HG02870 (cell line): ENCODE measurements around the gene KRTAP12-3.
"Not testable (repeated sequence)": the region's sequence is repeated elsewhere in the genome, so short reads cannot be mapped to it uniquely, and the experiment has no call there.

Source experiments
- ATAC-seq: cut with Tn5 transposase; IDR thresholded peaks from one replicate; pipeline ENCODE4 v1.9.1; 2021; ENCODE audit warnings: mild to moderate bottlenecking, moderate library complexity; ENCODE audit not compliant: unreplicated experiment

Gene KRTAP12-3

DNA sequence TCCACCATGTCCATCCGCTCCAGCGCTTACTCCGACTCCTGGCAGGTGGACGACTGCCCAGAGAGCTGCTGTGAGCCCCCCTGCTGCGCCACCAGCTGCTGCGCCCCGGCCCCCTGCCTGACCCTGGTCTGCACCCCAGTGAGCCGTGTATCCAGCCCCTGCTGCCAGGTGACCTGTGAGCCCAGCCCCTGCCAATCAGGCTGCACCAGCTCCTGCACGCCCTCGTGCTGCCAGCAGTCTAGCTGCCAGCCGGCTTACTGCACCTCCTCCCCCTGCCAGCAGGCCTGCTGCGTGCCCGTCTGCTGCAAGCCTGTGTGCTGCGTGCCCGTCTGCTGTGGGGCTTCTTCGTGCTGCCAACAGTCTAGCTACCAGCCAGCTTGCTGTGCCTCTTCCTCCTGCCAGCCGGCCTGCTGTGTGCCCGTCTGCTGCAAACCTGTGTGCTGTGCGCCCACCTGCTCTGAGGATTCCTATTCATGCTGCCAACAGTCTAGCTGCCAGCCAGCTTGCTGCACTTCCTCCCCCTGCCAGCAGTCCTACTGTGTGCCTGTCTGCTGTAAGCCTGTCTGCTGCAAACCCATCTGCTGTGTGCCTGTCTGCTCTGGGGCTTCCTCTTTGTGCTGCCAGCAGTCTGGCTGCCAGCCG, 30.4 kb upstream of the KRTAP12-3 start:
- ATAC-seq = not testable (repeated sequence)

DNA sequence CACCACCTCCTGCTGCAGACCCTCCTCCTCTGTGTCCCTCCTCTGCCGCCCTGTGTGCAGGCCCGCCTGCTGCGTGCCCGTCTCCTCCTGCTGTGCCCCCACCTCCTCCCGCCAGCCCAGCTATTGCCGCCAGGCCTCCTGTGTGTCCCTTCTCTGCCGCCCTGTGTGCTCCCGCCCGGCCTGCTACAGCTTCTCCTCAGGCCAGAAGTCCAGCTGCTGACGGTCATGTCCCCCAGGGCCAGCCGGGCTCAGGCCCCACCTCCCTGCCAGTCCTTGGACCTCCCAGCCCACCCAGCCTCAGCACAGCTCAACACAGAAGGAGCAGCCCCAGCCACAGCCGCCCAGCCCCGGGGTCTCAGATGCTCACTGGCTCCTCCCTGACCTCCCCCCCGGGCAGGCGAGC, 29.9 kb upstream of the KRTAP12-3 start:
- not testable (repeated sequence) for ATAC-seq

GRCh38 chr21:44628707-44629391, 28.9 kb upstream of the KRTAP12-3 start:
- no peak for ATAC-seq

DNA sequence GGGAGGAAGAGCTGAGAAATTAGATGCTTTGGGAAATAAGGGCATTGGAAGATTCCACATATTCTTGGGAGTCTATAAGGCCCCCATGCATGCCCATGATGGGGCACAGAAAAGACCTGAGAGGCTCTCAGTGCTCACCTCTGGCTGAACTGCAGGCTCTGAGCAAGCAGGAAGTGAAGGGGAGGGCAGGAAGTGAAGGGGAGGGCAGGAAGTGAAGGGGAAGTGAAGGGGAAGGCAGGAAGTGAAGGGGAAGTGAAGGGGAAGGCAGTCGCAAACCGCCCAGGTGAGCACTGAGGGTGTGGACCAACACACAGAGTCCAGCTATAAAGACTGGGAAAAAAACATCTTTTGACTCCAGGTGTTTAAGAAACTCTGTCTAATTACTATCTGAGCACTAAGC, 27.3 kb upstream of the KRTAP12-3 start:
- no peak for ATAC-seq

DNA sequence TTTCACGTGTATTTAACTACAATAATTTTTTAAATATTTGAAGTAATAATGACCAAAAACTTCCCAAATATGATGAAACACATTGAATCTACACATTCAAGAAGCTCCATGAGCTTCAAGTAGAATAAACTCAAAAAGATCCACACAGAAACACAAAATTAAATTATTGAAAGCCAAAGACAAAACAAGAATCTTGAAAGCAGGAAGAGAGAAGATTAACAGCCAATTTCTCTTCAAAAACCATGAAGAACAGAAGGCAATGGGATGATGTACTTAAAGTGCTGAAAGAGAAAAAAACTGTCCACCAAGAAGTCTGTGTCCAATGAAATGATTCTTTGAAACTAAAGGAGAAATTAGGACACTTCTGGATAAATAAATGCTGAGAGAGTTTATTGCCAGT, 25.7 kb upstream of the KRTAP12-3 start:
- no peak for ATAC-seq

GRCh38 chr21:44636209-44637017, 21.3 kb upstream of the KRTAP12-3 start:
- ATAC-seq = no peak

DNA sequence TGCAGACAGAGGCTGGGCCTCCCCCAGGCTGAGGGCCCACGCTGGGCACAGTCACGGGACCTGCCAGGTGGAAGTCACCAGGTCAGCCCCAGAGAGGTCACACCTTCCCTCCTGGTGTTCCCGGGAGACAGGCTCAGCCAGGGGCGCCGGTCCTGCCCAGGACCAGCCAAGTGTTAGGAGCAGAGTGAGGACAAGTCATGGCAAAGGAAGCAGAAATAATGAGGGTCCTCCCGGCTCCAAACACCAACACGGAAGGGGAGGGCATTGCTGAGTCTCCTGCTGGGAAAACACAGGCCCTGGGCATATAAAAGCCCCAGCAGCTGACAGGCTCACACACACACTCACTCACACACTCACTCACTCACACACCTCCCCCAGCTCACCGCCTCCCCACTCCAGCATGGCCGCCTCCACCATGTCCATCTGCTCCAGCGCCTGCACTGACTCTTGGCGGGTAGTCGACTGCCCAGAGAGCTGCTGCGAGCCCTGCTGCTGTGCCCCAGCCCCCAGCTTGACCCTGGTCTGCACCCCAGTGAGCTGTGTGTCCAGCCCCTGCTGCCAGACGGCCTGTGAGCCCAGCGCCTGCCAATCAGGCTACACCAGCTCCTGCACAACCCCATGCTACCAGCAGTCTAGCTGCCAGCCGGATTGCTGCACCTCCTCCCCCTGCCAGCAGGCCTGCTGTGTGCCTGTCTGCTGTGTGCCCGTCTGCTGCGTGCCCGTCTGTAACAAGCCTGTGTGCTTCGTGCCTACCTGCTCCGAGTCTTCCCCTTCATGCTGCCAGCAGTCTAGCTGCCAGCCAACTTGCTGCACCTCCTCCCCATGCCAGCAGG, 20.5 kb upstream of the KRTAP12-3 start, which contains the start of gene KRTAP10-10:
KRTAP10-10 (plus strand) TSS at position 339 of the 833 bp plus-strand sequence; CDS start at position 401, 62 bp downstream.
- ATAC-seq = no peak

GRCh38 chr21:44637851-44638348, 19.8 kb upstream of the KRTAP12-3 start:
- ATAC-seq = not testable (repeated sequence)

- ATAC-seq = not testable (repeated sequence)
These were observed 19.0 kb upstream of the KRTAP12-3 start for GRCh38 chr21:44638506-44639330.

- no peak for ATAC-seq
These were observed 18.4 kb upstream of the KRTAP12-3 start for GRCh38 chr21:44639331-44639655.

DNA sequence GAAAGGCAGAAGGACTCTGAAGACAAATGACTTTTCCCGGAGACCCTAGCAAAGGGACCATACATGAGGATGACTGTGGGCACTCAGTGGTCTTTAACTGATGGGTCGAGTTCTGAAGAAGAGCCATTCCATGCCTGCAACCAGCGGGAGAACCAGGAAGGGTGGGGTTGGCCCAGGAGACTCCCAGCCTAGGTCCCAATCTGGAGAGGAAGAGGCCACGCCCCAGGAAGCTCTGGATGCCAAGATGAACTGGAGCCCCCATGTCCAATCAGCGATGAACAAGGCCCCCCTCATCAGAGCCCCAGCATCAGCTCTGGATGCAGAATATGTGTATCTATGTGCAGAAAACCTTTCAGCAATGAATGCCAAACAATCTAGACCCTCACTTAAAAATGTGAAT, 17.0 kb upstream of the KRTAP12-3 start:
- no peak for ATAC-seq

- ATAC-seq = no peak
These were observed 13.9 kb upstream of the KRTAP12-3 start for GRCh38 chr21:44643741-44644310.

DNA sequence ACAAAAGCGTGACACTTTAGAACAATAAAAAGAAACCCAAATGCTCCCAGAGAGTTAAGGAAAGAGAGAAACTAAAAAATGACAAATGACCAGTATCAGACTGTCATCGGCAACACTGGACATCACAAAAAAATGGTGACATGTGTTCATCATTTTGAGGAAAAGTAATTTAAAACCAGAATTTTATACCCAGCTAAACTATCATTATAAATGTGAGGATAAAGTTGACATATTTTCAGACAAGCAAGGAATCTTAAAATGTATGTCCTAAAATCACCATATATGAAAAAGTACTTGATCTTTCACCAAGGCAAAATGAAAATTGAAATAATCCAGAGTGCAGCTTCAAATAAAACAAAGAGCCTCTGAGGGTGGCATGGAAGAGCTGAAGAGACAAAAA, 12.9 kb upstream of the KRTAP12-3 start:
- no peak for ATAC-seq

DNA sequence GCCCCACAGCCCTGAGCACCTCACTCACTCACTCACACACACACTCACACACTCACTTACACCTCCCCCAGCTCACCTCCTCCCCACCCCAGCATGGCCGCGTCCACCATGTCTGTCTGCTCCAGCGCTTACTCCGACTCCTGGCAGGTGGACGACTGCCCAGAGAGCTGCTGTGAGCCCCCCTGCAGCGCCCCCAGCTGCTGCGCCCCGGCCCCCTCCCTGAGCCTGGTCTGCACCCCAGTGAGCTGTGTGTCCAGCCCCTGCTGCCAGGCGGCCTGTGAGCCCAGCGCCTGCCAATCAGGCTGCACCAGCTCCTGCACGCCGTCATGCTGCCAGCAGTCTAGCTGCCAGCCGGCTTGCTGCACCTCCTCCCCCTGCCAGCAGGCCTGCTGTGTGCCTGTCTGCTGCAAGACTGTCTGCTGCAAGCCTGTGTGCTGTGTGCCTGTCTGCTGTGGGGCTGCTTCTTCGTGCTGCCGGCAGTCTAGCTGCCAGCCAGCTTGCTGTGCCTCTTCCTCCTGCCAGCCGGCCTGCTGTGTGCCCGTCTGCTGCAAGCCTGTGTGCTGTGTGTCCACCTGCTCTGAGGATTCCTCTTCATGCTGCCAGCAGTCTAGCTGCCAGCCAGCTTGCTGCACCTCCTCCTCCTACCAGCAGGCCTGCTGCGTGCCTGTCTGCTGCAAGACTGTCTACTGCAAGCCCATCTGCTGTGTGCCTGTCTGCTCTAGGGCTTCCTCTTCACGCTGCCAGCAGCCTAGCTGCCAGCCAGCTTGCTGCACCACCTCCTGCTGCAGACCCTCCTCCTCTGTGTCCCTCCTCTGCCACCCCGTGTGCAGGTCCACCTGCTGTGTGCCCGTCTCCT, 11.1 kb upstream of the KRTAP12-3 start, which contains the start of gene KRTAP10-11:
KRTAP10-11 (plus strand) TSS at position 49 of the 856 bp plus-strand sequence; CDS start at position 94, 45 bp downstream.
- ATAC-seq = not testable (repeated sequence)

GRCh38 chr21:44647222-44647552, 10.5 kb upstream of the KRTAP12-3 start:
- no peak for ATAC-seq

DNA sequence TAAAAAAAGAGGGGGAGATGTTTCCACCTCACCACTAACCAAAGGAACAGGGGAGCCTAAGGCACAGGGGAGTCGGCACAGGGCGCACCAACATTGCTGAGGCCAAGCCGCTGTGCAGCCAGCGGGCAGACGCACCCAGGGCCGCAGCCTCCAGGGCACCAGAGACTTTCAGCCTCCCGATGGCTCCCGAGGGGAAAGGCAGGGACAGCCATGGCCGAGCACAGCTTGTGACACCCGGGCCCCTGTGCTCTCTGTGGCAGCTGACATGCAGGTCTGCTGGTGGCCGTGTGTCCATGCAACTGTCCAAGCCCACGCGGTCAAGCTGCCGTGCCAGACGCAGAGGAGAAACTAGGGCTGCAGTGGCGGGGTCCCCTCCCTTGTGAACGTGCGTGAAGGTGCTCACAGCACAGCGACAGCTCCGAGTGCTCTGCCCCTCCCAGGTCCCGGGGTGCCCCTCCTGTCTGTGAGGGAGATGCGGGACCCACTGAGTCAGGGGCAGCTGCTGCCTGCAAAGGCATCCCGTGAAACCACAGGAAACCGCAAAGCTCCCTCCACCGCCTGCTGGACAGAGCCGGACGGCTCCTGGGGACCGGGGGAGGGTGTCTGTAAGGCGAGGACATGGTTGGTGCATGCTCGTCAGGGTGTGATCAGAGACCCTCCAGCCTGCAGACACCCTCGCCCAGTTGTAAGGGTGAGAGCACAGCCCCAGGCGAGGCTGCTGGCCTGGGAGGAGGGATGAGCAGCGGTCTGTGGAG, 9.0 kb upstream of the KRTAP12-3 start:
- ATAC-seq = no peak

GRCh38 chr21:44649521-44650100, 8.1 kb upstream of the KRTAP12-3 start:
- ATAC-seq = no peak
